Heart right ventricle (tissue), 16 donors: ENCODE measurements around the gene C14orf132. TPM values are rescaled to one million over a fixed set of nuclear protein-coding genes. Genes with fewer than 3 reads are reported as not detected.

ENCODE experiments used
- ATAC-seq, 8 donors: fragments of 200-7000 bp; cut with Tn5 transposase; one replicate each; pipeline ENCODE4 v1.9.1; 2020; ENCODE audit warnings: mild to moderate bottlenecking in 8 of 8, moderate library complexity in 8 of 8, moderate number of reproducible peaks in 1 of 8
- DNase-seq, 2 donors: peaks; one replicate each; pipeline ENCODE4 v3.0.0-alpha.2; 2020
- H3K27ac ChIP-seq, 10 donors: fragments of 200-600 bp; sonication (generic) in 2 of 10; one replicate each; pipeline versions ENCODE4 v1.5.0 to v1.8.0; 2020 to 2022; ENCODE audit warnings: mild to moderate bottlenecking in 3 of 10
- H3K27me3 ChIP-seq, 7 donors: fragments of 200-600 bp; one replicate each; pipeline ENCODE4 v1.8.0; 2021 to 2022; ENCODE audit warnings: mild to moderate bottlenecking in 2 of 7
- H3K36me3 ChIP-seq, 9 donors: fragments of 200-600 bp; sonication (generic) in 1 of 9; one replicate each; pipeline versions ENCODE4 v1.5.0 to v1.8.0; 2020 to 2022; ENCODE audit warnings: mild to moderate bottlenecking in 2 of 9
- H3K4me1 ChIP-seq, 9 donors: fragments of 200-600 bp; sonication (generic) in 1 of 9; one replicate each; pipeline versions ENCODE4 v1.5.0 to v1.8.0; 2020 to 2022; ENCODE audit warnings: mild to moderate bottlenecking in 4 of 9
- H3K4me3 ChIP-seq, 10 donors: fragments of 200-600 bp; sonication (generic) in 2 of 10; one replicate each; pipeline versions ENCODE4 v1.5.0 to v1.8.0; 2020 to 2022; ENCODE audit warnings: mild to moderate bottlenecking in 7 of 10, moderate library complexity in 2 of 10
- H3K9me3 ChIP-seq, 11 donors: fragments of 200-600 bp in 10 of 11; sonication (generic) in 2 of 11; one replicate each; pipeline versions ENCODE4 v1.5.0 to v1.8.0; 2013 to 2022; ENCODE audit warnings: mild to moderate bottlenecking in 2 of 11, control low read depth in 1 of 11, moderate library complexity in 1 of 11
- WGBS, 2 donors: extraction: QIAGEN DNeasy Blood & Tissue Kit; methylation state at CpG; one replicate each; pipeline ENCODE4 v1.1.7; 2013; ENCODE audit warnings: inconsistent platforms in 1 of 2; 5-methylcytosine and 5-hydroxymethylcytosine counted together
- intact Hi-C, 10 donors: fragments of 100-400 bp; cut with DNase I; formaldehyde crosslinking; loops; one replicate each; pipeline versions ENCODE4 v1.11.1 to v1.14.2; 2022
- polyA plus RNA-seq, 2 donors: library from polyadenylated mRNA; stranded (reverse); fragments of 200-250 nt; gene quantifications; one replicate each; pipeline ENCODE4 v1.2.3, GENCODE V29; 2013
- total RNA-seq, 10 donors: library from RNA; stranded (reverse); fragmentation: NEBNext Ultra II Directional in 3 of 10; extraction: Animal tissue kit (Norgen Biotek cat#: 25700) in 3 of 10; gene quantifications; one replicate each; pipeline versions ENCODE4 v1.2.1 to v1.2.4, GENCODE V29; 2021 to 2023
- TF ChIP-seq, protein P1 (sequence below), 9 donors: fragments of 200-600 bp; sonication (generic) in 2 of 9; IDR thresholded peaks; one replicate each; pipeline versions ENCODE4 v1.5.0 to v1.8.0; 2021 to 2022; ENCODE audit warnings: antibody characterized with exemption in 9 of 9, mild to moderate bottlenecking in 5 of 9, moderate library complexity in 1 of 9
- donor health status: Arrhythmogenic right ventricular cardiomyopathy.
- donor health status: ischemic (EF 13 %, LVEDD 7.1; RV severe dilation, severe dysfunction).
- donor health status: healthy with polysubstance abuse.
- donor health status: DM: no; HTN: yes; CAD: no.
- donor health status: DM: no; HTN: no; CAD: no.
- donor health status: ischemic (EF 25% LVEDD 6.9; RV normal size, moderate dysfunction).
- donor health status: ischemic (EF 25% LVEDD 5.7; RV mildly dilated, moderate dysfunction).
- donor health status: healthy.
- donor health status: DM: yes; HTN: yes; CAD: no.
- donor health status: Ischemic cardiomyopathy.
- donor health status: ischemic (EF 35%, LVEDD 5.7; RV mildly dilated, moderate dysfunction).
- donor health status: nonischemic (EF 11% LVEDD 7.7; RV severe dilation, severe dysfunction).
- donor health status: DM: yes; HTN: yes; CAD: no.
- donor health status: PGD.
- donor health status: ischemic (EF 29% LVEDD 5.4; RV normal size, mild dysfunction).
- donor health status: nonischemic (EF 23%, LVEDD 6.1; RV moderate dilation, normal function).

Gene C14orf132
- total and polyA plus RNA-seq, 12 donors: 0.80 to 16.2 (median 2.5) TPM

DNA sequence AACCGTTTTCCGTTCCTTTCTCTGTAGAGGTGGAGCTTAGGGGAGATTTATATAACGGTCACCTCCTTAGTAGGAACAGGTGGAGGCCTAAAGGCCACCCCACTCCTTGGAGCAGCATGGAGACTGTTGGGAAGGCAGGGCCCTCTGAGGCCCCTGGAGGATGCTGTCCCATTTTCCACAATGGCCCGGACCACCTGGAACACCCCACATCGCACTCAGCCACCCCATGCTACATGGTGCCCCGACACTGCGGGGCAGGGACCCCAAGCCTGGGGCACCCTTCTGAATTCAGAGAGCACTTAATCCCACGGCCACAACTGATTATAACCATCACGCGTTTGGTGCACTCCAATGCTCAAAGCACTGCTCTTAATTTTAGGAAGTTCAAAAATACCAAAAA is 41.4 kb downstream of the C14orf132 start:
- TF ChIP-seq, protein P1, sequence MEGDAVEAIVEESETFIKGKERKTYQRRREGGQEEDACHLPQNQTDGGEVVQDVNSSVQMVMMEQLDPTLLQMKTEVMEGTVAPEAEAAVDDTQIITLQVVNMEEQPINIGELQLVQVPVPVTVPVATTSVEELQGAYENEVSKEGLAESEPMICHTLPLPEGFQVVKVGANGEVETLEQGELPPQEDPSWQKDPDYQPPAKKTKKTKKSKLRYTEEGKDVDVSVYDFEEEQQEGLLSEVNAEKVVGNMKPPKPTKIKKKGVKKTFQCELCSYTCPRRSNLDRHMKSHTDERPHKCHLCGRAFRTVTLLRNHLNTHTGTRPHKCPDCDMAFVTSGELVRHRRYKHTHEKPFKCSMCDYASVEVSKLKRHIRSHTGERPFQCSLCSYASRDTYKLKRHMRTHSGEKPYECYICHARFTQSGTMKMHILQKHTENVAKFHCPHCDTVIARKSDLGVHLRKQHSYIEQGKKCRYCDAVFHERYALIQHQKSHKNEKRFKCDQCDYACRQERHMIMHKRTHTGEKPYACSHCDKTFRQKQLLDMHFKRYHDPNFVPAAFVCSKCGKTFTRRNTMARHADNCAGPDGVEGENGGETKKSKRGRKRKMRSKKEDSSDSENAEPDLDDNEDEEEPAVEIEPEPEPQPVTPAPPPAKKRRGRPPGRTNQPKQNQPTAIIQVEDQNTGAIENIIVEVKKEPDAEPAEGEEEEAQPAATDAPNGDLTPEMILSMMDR (IDR thresholded peaks at IDR 0.05): no peak
- Histone ChIP-seq H3K27ac (no peak overlapping the region), H3K9me3 (no peaks in the 10 kb centered on the region), H3K4me3 (no peak overlapping the region), H3K36me3 (no peaks in the 10 kb centered on the region), H3K4me1 (no peaks in the 10 kb centered on the region), H3K27me3 (peaks cover 0 to 27% (median 0%) of the 10 kb centered on the region in 7 donors)
- intact Hi-C loops: loop anchor here in 1 of 10 donors (10.0 kb wide), 1 partner anchor 76 kb away; no protein-coding TSS in a partner anchor
- DNase-seq (no peak), ATAC-seq (no peak)
- 85 to 86% methylated on average over 10 of the region's 10 CpGs for whole genome bisulfite sequencing, 2 donors

DNA sequence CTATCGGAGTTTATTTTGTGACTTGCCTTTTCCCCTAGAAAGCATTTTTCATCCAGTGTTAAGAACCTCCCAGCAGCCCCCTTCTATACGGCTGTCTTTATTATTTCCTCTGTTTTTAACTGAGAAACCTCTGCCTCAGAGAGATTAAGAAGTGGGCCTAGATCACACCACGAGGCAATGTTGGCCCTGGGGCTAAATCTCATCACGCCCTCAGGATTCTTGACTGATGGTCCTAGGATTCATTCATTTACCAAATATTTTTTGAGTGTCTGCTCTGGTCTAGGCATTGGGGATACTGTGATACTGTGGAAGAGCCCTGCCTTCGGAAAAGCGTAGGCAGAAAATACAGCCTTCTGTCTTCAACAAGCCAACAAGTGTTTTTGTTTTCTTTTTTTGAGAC is 42.1 kb downstream of the C14orf132 start:
- intact Hi-C loops: loop anchor here in 1 of 10 donors (10.0 kb wide), 1 partner anchor 76 kb away; no protein-coding TSS in a partner anchor
- TF ChIP-seq, protein P1 (IDR thresholded peaks at IDR 0.05): no peak
- WGBS, 2 donors: 90 to 92% methylated on average over 6 of the region's 6 CpGs
- H3K4me1 ChIP-seq: no peaks in the 10 kb centered on the region
- no peak overlapping the region for H3K27ac ChIP-seq
- peaks cover 0 to 27% (median 0%) of the 10 kb centered on the region in 7 donors for H3K27me3 ChIP-seq
- no peak overlapping the region for H3K4me3 ChIP-seq
- no peaks in the 10 kb centered on the region for H3K9me3 ChIP-seq
- no peaks in the 10 kb centered on the region for H3K36me3 ChIP-seq
- ATAC-seq (no peak), DNase-seq (no peak)

DNA sequence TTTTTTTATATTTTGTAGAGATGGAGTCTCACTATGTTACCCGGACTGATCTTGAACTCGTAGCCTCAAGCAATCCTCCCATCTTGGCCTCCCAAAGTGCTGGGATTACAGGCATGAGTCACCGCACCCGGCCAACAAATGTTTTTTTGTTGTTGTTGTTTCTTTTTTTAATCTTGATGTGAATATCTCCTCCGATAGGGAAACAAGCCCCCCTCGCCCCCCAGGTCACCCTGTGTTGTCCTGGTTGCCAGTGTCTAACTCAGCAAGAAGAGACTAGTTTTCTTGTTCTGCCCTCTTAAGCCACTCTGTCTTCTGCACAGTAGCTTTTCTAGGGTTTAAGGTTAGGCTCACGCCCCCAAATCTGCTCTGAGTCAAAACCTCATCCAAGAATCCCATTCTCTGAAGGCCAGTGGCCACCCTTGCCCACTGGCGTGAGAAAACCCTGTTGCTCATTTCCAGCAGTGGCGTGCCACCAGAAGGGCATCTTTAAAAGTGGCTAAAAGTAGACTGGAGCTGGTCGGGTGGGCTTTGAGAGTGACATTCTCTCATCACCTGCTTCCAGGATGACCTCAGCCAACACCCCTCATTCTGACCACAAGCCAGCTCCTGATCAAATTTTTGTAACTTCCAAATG is 42.7 kb downstream of the C14orf132 start:
- Histone ChIP-seq H3K4me1 (no peaks in the 10 kb centered on the region), H3K27me3 (peaks cover 0 to 27% (median 4%) of the 10 kb centered on the region in 7 donors), H3K4me3 (no peak overlapping the region), H3K36me3 (peaks cover 0 to 6% (median 0%) of the 10 kb centered on the region in 9 donors), H3K27ac (no peak overlapping the region), H3K9me3 (no peaks in the 10 kb centered on the region)
- ATAC-seq (no peak), DNase-seq (no peak)
- WGBS, 2 donors: 88 to 92% methylated on average over 10 of the region's 10 CpGs
- TF ChIP-seq, protein P1 (IDR thresholded peaks at IDR 0.05): no peak
- intact Hi-C loops: loop anchor here in 1 of 10 donors (10.0 kb wide), 1 partner anchor 77 kb away; no protein-coding TSS in a partner anchor

DNA sequence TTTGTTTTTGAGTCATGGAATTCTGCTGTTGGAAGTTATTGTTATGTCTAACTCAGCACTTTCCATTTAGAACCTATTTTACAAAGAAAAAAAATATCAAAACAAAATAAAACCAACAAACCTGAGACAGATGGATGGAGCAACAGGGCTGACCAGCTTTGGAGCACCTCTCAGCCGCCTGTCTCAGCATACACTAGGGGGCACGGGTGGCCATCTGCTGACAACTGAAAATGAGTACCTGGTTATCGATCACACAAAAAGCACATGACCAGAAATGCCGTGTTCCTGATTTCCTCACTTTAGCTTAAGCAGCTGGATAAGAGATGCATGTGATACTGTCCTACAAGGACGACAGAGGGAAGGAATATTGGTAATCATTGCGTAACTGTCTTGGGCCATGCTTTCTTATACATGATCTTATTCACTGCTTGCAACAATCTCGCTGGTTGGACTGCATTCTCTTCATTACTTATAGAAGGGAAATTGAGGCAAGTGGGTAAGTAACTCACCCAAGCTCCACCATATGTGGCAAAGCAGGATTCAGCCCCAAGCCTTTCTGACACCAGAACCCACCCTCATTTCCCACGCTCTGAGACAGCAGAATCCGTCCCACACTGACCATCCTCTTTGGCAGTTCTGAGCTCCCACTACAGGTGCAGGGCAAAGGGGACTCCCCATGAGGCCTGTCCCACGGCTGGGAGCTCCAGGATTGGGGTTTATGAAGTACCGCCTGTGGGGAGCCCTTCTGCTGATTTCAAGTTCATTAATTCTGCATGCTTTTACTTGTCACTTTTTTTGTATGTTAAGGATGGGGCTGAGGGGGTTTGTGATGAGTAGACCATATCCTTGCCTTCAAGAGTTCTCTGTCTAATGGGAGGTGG is 43.5 kb downstream of the C14orf132 start:
- Histone ChIP-seq H3K36me3 (peaks cover 0 to 9% (median 0%) of the 10 kb centered on the region in 9 donors), H3K4me1 (no peaks in the 10 kb centered on the region), H3K27ac (no peak overlapping the region), H3K4me3 (no peak overlapping the region), H3K9me3 (no peaks in the 10 kb centered on the region), H3K27me3 (peaks cover 0 to 27% (median 4%) of the 10 kb centered on the region in 7 donors)
- TF ChIP-seq, protein P1 (IDR thresholded peaks at IDR 0.05): no peak
- no peak for DNase-seq
- no peak for ATAC-seq
- intact Hi-C loops: loop anchor here in 1 of 10 donors (10.0 kb wide), 1 partner anchor 78 kb away; no protein-coding TSS in a partner anchor
- 89 to 90% methylated on average over 11 of the region's 11 CpGs for WGBS, 2 donors
